Measurements from ENCODE around the gene LRRTM1. TPM values are rescaled to one million over a fixed set of nuclear protein-coding genes. Genes with fewer than 3 reads are reported as not detected.
A peak's percentile ranks its signal among the peaks of the same experiment; 100 is the strongest.

The LRRTM1 gene
- total RNA-seq, 1 donor from 2014 or later: not detected

GRCh38 chr2:80328159-80328571 lies 23.6 kb upstream of the LRRTM1 start:
- Mint-ChIP-seq H3K4me3 (ENCODE audit: unreplicated experiment) (no peak overlapping the region), H3K27ac (ENCODE audit: unreplicated experiment) (no peak overlapping the region), H3K36me3 (ENCODE audit: low read depth) (no peaks in the 10 kb centered on the region), H3K27me3 (ENCODE audit: low read depth) (peaks cover 13% of the 10 kb centered on the region), H3K9me3 (ENCODE audit: low read depth) (no peaks in the 10 kb centered on the region), H3K4me1 (ENCODE audit: low read depth) (no peaks in the 10 kb centered on the region)
- TF ChIP-seq, protein P1, sequence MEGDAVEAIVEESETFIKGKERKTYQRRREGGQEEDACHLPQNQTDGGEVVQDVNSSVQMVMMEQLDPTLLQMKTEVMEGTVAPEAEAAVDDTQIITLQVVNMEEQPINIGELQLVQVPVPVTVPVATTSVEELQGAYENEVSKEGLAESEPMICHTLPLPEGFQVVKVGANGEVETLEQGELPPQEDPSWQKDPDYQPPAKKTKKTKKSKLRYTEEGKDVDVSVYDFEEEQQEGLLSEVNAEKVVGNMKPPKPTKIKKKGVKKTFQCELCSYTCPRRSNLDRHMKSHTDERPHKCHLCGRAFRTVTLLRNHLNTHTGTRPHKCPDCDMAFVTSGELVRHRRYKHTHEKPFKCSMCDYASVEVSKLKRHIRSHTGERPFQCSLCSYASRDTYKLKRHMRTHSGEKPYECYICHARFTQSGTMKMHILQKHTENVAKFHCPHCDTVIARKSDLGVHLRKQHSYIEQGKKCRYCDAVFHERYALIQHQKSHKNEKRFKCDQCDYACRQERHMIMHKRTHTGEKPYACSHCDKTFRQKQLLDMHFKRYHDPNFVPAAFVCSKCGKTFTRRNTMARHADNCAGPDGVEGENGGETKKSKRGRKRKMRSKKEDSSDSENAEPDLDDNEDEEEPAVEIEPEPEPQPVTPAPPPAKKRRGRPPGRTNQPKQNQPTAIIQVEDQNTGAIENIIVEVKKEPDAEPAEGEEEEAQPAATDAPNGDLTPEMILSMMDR (IDR thresholded peaks at IDR 0.05): no peak
- no peak for DNase-seq (ENCODE audit: low spot score)

DNA sequence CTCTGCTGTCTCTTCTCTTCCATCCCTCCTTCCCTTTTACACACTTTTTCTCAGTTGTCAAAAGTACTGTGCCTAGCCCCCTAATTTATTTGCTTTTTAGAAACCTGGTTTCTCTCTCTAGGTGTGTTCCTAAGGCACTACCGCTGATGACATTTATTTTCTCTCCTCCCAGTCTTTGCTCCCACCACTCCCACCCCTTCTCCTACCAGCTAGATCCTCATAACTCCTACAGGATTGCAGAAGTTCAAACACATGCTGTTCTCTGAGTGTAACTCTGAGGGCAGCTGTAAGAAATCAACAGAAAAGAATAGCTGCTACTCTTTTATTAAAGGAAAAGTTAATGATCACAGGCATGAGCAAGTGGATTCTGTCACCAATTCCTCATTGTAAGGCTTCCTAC lies 22.3 kb upstream of the LRRTM1 start:
- peaks cover 15% of the 10 kb centered on the region for H3K27me3 Mint-ChIP-seq (ENCODE audit: low read depth)
- H3K4me3 Mint-ChIP-seq (ENCODE audit: unreplicated experiment): no peak overlapping the region
- no peak overlapping the region for H3K27ac Mint-ChIP-seq (ENCODE audit: unreplicated experiment)
- no peaks in the 10 kb centered on the region for H3K4me1 Mint-ChIP-seq (ENCODE audit: low read depth)
- no peaks in the 10 kb centered on the region for H3K9me3 Mint-ChIP-seq (ENCODE audit: low read depth)
- no peaks in the 10 kb centered on the region for H3K36me3 Mint-ChIP-seq (ENCODE audit: low read depth)
- TF ChIP-seq, protein P1 (IDR thresholded peaks at IDR 0.05): no peak
- DNase-seq (ENCODE audit: low spot score): no peak

DNA sequence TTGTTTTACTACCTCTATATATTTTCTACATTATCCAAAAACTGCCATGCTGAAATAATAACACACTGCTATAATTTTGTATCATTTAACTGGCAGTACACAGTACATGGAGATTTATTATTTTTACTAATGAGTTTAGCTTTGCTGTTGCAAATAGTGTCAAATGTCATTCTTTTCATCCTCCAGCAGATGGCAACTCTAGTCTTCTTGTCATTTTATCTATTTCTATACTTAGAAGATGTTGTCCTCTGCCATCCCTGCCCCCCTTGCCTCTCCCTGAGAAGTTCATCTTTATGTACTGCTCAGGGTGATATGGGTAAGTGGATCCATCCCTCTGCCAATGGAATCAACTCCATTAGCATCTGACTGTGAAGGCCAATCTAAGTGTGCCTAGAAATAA lies 21.7 kb upstream of the LRRTM1 start:
- H3K27me3 Mint-ChIP-seq (ENCODE audit: low read depth): peaks cover 15% of the 10 kb centered on the region
- no peaks in the 10 kb centered on the region for H3K9me3 Mint-ChIP-seq (ENCODE audit: low read depth)
- TF ChIP-seq, protein P1 (IDR thresholded peaks at IDR 0.05): peak; percentile 72
- DNase-seq (ENCODE audit: low spot score): no peak
- no peaks in the 10 kb centered on the region for H3K36me3 Mint-ChIP-seq (ENCODE audit: low read depth)
- H3K4me1 Mint-ChIP-seq (ENCODE audit: low read depth): no peaks in the 10 kb centered on the region
- no peak overlapping the region for H3K27ac Mint-ChIP-seq (ENCODE audit: unreplicated experiment)
- no peak overlapping the region for H3K4me3 Mint-ChIP-seq (ENCODE audit: unreplicated experiment)

- TF ChIP-seq, protein P1 (IDR thresholded peaks at IDR 0.05): no peak
- H3K27ac Mint-ChIP-seq (ENCODE audit: unreplicated experiment): no peak overlapping the region
- peaks cover 16% of the 10 kb centered on the region for H3K27me3 Mint-ChIP-seq (ENCODE audit: low read depth)
- no peak overlapping the region for H3K4me3 Mint-ChIP-seq (ENCODE audit: unreplicated experiment)
- no peaks in the 10 kb centered on the region for H3K36me3 Mint-ChIP-seq (ENCODE audit: low read depth)
- DNase-seq (ENCODE audit: low spot score): no peak
- H3K9me3 Mint-ChIP-seq (ENCODE audit: low read depth): no peaks in the 10 kb centered on the region
- no peaks in the 10 kb centered on the region for H3K4me1 Mint-ChIP-seq (ENCODE audit: low read depth)
Observed at GRCh38 chr2:80324525-80324924, 20.0 kb upstream of the LRRTM1 start.

DNA sequence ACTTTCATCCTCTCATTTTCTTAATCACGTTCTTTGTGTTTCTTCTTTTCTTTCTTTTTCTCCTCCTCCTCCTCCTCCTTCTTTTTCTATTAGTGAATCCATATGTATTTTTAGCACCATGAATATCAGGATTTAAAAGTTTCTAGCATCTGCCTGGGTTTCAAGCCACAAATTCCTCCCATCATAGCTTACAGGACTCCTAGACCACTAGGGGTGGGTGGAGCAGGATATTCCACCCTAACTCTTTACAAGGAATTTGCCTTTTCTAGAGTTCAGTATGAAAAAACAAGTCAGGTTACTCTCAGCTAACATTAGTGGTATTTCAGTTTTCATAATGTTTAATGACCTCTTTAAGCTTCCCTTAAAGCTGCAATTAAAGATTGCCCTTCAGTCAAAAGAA lies 19.1 kb upstream of the LRRTM1 start:
- H3K27ac Mint-ChIP-seq (ENCODE audit: unreplicated experiment): no peak overlapping the region
- DNase-seq (ENCODE audit: low spot score): no peak
- H3K9me3 Mint-ChIP-seq (ENCODE audit: low read depth): no peaks in the 10 kb centered on the region
- H3K36me3 Mint-ChIP-seq (ENCODE audit: low read depth): no peaks in the 10 kb centered on the region
- H3K27me3 Mint-ChIP-seq (ENCODE audit: low read depth): peaks cover 16% of the 10 kb centered on the region
- TF ChIP-seq, protein P1 (IDR thresholded peaks at IDR 0.05): no peak
- H3K4me1 Mint-ChIP-seq (ENCODE audit: low read depth): no peaks in the 10 kb centered on the region
- H3K4me3 Mint-ChIP-seq (ENCODE audit: unreplicated experiment): no peak overlapping the region
